C4-2B (cell line): ENCODE measurements around the gene DRAM1.

ENCODE experiments used
- H3K27ac ChIP-seq: fragments of 450-650 bp; 2 replicates; pipeline ENCODE4 v1.5.1; 2017
- CTCF ChIP-seq: fragments of 450-650 bp; conservative IDR thresholded peaks from 2 replicates; pipeline ENCODE4 v1.5.1; 2017; ENCODE audit warnings: mild to moderate bottlenecking
- ZFX ChIP-seq: fragments of 450-650 bp; IDR thresholded peaks from 2 replicates; pipeline ENCODE4 v1.6.1; 2017

Gene DRAM1

GRCh38 chr12:101928556-101928955, 51.2 kb downstream of the DRAM1 start:
- H3K27ac ChIP-seq, result no peak overlapping the region
- TF ChIP-seq ZFX, result no peak
- TF ChIP-seq CTCF, result no peak

DNA sequence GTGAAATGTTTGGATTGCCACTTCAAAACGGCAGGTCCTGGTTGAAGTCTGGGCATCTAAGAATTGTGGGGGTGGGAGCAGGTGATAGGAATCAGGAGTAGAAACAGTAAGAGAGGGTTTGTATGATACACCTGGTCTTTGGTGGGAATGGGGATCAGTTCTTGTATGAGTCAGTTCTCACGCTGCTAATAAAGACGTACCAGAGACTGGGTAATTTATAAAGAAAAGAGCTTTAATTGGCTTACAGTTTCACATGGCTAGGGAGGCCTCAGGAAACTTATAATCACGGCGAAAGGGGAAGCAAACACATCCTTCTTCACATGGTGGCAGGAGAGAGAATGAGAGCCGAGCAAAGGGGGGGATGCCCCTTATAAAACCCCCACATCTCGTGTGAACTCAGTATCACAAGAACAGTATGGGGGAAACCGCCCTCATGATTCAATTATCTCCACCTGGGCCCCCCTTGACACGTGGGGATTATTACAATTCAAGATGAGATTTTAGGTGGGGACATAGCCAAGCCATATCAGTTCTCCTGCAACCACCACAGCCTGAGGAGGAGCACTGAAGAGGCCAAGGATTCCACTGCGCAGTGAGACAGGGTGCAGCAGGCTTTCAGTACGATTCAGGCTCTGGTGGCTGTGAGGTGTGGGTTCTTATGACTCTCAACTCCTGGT, 52.1 kb downstream of the DRAM1 start:
- no peak for TF ChIP-seq ZFX
- TF ChIP-seq CTCF, result no peak
- H3K27ac ChIP-seq, result no peak overlapping the region

DNA sequence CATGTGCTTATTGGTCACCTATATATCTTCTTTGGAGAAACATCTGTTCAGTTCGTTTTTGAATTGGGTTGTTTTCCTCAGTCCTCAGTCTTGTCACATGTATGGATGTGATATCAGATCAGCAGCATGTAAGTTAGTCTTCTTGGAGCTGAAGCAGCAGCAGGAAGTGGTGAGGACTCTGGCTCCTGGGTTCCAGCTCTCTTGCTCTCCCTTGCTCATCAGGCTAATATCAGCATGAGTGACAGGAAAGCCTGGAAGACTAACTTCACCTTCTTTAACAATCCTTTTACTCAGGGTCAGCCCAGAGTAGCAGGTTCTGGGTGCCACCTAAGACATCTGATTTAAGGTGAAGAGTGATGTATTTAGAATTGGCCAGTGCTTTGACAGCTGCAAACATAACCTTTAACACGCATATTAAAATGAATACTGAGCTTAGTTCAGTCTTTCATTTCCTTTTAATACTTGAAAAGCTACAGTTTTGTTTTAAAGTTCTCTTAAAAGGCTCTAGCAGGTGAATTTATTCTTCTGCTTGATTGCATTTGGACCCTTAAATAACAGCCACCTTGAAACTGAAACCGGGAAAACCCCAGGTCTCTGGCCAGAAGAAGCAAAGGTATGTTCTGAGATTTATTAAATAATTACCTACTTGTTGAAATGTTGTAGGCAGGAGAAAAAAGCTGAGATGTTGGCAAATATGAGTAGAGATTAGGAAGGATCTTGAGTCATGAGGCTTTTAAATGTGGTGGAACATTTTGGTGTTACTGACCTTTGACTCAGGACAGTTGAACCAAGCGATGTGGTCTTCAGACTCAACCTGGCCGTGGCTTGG, 54.3 kb downstream of the DRAM1 start:
- no peak overlapping the region for H3K27ac ChIP-seq
- TF ChIP-seq CTCF, result no peak
- no peak for TF ChIP-seq ZFX

DNA sequence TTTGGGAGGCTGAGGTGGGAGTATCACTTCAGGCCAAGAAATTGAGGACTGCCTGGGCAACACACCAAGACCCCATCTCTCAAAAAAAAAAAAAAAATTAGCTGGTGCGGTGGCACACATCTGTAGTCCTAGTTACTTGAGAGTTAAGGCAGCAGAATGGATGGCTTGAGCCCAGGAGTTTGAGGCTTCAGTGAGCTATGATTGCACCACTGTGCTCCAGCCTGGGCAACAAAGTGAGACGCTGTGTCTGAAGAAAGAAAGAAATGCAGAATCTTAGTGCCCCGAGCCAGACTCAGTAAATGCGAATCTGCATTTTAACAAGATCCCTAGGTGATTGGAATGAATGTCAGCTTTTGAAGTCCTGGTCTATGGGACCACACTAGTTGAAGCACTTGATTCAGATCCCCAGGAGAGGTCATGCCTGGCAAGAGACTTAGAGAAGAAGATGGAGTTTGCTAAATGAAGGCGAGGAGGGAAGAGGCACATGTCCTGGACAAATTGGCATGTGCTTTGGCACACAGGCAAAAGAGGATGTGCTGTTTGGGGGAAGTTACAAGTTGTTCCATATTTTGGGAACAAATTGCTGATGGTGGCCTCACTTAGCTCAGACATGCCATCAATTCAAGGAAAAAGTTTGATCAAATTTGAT, 56.6 kb downstream of the DRAM1 start:
- TF ChIP-seq CTCF (no peak), ZFX (no peak)
- H3K27ac ChIP-seq, result no peak overlapping the region

DNA sequence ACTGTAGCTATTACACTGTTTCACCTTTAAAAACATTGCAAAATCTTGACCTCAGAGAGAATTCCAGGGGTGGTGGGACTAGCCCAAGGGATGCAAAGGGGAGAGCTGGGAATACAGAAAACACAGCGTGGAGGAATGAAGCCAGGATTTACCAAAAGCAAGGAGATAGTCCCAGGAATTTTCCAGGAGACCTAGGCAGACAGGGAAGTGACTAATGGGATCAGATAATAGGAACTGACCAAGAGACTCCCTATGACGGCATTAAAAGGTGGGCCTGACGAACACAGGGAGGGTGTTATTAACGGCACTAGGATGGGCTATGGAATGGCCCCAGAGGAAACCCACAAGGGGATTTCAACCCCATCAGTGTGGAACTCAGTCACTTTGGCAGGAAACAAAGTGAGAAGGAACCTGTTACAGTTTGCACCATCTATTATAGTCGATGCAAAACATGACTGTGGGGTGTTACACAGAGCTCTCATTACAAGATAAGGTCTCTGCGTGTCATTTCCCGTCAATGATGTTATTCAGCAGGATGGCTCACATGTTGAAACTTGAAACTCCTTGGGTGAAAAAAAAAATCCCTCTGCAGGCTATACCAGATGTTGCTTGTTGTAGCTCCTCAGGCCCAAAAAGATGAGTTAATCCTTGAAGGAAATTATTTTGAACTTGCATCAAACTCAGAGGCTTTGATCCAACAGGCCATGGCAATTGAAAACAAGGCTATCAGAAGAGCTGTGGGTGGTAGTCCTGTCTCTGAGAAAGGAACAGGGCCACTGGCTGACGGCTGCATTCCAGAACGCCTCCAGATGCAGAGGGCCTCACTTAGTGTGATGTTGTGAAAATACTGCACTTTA, 58.7 kb downstream of the DRAM1 start:
- no peak overlapping the region for H3K27ac ChIP-seq
- TF ChIP-seq ZFX (no peak), CTCF (no peak)

GRCh38 chr12:101939306-101939705, 61.9 kb downstream of the DRAM1 start:
- H3K27ac ChIP-seq, result no peak overlapping the region
- no peak for TF ChIP-seq ZFX
- no peak for TF ChIP-seq CTCF
